Effector CD4-positive, alpha-beta T cell (primary cell): ENCODE data around the gene SUGCT.

Experiments
- DNase-seq: peaks from one replicate; pipeline ENCODE4 v3.0.0-alpha.2; 2020

Gene SUGCT

DNA sequence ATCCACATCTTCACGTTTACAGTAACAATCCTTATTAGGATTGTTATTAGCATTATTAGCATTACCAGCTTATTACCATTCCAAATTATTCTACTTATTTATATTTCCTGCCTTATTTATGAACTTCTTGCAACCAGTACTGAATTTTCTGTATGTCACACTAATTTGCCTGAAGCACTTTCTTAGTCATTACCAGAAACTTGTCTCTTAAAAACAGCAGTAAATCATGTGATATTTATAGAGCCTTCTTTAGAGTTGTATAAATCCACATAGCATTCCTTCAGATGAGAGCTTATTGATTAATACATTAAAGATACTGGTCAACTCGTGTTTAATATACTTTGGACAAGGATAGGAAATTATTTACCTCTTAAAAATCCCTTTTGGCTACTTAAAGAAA, 618.6 kb downstream of the SUGCT start:
- DNase-seq = no peak

DNA sequence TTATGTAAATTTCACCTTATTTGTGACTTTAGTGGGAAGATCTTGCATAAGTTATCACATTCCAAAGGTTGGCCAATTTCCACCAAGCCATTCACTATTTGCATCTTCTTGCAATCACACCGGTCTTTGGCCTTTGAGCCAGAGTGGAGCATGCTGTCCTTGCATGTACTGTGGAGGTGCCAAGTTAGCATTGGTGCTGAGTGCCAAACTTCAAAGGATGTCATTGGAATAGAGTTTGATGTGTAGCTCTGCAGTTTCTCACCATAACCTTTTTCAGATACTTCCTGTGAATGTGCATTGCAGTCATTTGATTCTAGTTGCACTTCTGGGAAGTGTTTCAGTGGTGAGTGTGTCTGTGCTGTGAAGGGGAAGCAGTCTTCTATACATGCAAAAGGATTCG, 620.6 kb downstream of the SUGCT start:
- DNase-seq = no peak

DNA sequence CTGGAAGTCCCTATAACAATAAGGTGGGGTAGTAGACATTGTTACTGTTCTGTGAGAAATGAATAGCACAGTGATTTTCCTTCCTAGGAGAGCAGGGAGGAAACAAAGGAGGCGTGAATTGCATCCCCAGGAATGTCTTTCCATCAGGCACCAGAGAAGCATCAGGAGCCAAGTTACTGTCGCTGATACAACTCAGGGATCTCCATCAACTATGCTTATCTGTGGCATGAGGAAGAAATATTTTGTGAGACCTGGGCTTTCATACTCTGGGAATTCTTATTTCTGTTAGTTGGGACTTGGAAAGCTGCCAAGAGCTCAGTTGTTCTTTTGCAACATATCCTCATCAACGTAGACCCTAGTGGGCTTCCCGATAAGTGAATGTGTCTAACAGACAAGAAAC, 622.3 kb downstream of the SUGCT start:
- no peak for DNase-seq

DNA sequence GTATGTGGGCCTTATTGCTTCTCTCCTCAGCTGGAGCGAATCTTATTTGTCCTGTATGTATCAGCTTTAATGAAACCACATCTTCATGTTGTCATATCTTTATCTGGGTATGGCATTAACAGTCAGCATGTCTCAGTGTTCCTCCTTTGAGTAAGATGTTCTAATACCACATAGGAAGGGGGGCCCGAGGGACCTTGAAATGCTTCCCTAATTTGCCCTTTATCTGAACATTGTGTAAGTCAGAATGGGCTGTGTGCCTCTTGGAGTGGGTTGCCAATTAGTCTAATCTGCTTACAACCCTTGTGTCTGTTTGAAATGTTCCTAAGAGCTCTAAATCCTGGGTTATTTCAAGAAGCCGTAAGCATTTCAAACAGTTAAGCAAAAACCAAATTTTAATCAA, 623.8 kb downstream of the SUGCT start:
- no peak for DNase-seq

DNA sequence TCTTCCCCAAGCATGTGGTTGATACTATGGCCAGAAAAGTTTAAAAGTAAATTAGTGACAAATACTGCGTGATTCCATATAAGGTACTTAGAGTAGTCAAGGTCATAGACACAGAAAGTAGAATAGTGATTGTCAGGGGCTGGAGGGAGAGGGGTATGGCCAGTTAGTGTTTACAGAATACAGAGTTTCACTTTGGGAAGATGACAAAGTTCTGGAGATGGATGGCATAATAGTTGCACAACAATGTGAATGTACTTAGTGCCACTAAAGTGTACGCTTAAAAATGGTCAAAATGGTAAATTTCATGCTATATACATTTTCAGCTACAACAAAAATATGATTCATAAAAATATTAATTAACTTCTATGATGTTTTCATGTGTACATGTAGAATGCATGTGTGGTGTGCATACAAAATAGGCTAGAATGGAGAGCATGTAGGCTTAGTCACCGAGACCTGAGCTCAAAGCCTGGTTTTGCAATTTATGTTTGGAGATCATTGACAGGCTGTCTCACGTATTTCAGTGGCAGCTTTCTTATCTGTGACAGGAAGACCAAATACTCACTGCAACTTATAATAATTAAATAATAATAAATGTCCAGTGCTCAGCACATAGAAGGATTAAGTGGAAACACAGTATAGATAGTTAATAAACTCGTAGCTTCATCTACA, 625.6 kb downstream of the SUGCT start:
- DNase-seq = no peak

DNA sequence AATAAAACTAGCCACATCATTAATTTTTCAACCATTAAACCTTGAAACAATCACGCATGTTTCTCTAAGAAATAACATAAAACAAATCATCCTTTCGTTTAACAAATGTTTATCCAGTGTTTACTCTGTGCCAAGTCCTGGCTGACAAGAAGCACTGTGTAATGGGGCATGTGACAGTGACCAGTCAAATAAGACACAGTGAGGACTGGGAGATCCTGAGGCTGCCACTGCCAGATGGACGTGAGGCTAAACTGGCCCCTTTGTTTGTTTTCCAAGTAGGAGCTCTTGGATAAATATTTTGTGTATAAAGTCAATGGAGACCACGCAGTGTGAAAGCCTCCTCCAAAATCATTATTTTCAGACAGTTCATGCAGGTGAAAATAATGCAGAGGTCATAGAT, 626.2 kb downstream of the SUGCT start:
- DNase-seq = no peak

DNA sequence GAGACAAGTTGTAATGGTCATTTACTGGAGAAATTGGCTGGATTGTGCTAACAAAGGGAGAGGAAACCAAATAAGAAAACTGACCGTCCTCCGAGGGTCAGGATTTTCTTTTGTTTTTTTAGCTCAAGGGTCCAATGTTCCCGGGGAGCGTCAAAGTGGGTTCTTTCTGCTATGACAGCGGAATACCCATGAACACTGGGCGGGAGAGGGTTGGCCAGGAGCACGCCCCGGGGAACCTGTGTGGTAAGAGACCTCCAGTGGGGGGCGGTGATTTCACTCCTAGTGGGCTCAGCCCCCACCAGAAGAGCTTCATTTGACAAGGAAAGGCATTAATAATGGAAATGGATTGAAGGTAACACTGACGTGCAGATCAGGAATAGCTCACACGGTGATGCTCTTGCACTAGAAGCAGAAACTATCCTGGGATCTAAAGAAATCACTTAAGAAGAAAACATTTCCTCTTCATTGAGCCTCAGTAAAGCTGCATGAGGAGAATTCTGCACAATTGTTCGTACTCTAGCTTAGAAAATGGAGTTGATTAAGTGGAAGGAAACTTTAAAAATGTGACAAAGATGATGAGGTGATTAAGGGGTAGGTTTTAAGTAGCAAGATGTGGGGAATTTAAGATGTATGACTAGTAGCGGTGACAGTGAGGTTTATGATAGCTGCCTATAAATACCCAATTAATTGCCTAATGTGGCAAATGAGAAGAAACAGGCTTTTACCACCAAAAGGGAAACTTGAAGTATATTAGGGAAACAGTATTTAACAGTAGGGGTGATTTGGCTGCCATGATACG, 627.2 kb downstream of the SUGCT start:
- no peak for DNase-seq

DNA sequence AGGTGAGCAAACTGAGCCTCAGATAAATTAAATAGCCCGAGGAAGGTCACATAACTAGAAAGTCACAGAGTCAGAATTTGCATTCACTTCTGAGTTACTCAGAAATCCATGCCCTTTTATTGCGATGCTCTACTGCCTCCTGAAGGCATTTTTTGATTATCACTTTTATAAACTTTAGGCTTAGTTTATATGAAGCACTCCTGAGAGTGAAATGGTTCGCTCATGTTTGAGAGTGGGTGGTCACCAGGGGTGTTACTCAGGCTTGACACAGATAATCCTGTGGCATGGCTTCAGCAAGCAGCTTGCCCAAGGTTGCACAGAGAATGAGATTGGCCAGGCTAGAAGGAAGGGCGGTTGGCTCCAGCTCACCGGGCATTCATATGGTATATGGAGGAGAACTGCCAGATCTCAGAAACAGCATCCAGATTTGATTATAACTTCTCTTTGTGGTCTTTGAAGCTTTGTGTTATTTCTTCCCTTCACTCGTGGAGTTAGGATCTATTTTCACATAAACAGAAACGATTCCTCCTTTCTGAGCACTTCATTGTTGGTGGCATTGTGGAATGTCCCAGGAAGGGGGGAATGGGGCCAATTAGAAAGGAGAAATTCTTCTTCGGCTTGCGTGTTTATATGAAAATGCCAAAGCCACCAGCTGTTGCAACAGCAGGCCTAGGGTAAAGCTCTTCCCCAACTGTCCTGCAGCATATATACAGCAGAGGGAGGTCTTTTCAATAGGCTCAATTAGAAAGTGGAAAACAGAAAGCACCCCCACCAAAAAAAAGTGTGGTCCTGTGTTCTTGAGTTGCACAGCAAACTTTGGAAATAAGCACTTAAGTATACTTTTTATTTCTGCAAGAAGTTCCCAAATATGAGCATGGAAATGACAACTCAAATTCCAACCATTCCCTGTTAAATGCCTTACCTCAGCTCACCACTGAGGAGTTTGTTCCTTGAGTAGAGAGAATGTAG, 628.8 kb downstream of the SUGCT start:
- DNase-seq = no peak

DNA sequence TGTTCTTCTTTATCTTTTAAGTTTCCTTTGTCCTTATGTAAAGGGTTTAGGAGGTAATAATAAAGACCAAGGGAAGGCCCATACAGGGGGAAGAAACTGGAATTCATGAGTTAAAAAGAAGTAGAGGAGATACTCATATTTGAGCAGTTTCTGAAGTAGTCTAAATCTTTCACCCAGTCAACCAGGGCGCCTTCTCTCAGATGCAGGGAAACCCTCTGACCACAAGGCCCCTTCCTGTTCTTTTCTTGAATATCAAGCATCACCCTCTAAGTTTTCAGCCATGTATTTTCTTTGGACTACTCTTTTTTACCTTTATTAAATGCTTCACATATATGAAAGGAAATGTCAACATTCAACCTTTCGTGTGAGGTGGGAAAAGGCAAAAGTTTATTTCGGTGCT, 630.8 kb downstream of the SUGCT start:
- DNase-seq = no peak

DNA sequence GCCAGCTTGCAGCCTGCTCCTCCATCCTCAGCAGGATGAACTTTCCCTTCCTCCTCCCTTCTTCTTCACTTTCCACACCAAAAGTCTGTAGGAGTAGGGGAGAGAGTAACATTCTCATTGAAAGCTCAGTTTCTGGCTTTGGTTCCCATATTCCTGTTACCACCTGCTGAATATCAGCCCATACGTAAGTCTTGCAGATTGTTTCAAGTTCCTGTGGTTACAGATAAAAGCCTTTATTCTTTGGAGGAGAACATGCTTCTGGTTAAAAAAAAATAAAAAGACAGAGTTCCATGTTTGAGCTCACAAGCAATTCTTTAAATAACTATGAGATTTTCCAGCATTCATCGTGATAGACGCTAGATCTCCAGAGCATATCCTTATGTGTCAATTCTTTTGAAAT, 637.3 kb downstream of the SUGCT start:
- no peak for DNase-seq

DNA sequence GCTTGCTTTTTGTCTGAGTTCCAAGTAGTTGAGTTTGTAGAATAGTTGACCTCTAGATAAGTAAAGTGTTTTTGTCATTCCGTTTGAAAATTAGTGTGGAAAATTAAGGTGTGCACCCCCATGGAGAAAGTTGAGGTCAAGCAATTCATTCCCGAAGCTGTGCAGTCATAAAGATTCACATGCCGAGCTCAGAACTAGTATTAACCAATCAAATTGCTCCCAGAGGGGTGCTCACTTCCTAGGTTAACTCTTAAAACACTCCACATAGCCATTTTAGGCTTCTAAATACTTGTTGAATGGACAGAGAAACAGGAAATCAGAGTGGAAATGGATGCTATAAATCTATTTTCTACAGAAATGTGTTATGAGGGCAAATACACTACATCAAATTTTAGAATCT, 638.9 kb downstream of the SUGCT start:
- no peak for DNase-seq

DNA sequence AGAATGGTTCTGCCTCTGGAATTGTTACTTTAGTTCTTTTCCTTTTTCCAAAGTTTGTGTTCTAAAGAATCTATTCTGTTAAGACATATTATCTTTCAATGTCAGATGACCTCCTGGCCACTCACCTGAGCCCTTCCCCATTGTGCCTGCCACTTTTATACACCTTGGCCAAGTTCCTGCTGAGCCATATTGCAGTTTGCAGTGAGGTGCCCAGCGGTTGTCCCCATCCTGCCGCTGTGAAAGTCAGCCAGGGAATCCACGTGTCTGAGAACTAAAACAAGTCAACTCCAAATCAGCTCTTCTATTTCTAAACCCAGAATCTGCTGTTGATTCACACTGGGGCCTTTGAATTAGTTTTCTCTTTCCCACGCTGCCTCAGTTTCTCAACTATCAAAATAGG, 641.1 kb downstream of the SUGCT start:
- no peak for DNase-seq

DNA sequence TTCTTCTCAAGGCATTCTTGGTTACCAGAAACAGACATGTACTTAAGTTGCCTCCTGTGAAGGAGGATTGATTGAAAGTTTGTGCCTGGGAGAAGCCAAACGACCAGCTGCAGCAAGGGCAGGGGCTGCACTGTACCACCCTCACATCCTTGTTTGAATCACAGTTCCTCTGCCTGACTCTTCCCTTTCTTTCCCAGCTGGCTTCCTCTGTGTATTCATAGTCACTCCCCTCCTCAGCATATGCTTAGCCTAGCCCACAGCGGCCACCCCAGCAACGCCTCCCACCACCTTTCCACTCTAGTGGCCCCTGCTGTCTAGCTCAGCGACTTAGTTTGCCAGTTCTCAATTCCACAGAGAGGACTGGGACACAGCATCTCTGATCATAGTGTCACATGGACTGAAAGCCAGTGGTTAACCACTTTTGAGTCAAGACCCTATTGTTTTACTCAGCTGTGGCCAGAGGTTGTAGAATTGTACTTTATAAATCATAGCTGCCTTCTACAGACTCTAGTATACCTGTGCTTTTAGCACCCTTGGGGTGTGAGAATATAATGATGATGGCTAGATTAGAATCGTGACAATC, 643.0 kb downstream of the SUGCT start:
- DNase-seq = no peak

DNA sequence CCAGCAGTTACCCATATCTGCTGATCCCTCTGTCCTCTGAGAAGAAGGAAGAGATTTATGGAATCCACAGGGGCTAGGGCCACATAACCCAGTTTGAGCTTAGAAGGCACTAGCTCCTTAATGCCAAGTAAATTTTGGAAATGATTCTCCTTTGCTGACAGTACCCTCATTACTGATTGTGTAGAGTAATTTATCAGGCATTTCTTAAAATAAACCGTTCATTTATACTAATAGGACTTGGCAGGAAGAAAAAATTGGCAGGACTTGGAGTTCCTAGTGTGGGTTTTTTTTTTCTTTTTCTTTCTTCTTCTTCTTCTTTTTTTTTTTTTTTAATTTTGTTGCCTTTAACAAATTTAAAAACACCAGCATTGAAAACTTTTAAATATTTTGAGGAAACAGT, 645.7 kb downstream of the SUGCT start:
- no peak for DNase-seq

DNA sequence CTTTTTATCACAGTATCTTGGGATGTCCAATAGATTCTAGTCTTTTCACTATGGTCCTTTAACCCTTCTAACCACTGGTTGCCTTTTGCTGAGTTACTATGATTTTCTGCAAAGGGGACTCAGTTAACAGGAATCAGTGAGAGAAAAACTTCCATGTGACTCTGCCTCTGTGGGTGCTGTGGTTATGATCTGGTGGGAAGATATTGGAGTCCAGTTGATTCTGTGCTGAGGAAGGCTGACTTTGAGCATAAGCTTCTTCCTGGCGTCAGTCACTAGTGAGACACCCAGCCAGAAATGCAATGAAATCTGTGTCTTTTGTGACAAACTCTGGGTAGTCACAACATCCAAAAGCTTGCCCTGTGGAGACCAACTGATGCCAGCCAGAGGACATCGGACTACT, 648.0 kb downstream of the SUGCT start:
- DNase-seq = no peak

DNA sequence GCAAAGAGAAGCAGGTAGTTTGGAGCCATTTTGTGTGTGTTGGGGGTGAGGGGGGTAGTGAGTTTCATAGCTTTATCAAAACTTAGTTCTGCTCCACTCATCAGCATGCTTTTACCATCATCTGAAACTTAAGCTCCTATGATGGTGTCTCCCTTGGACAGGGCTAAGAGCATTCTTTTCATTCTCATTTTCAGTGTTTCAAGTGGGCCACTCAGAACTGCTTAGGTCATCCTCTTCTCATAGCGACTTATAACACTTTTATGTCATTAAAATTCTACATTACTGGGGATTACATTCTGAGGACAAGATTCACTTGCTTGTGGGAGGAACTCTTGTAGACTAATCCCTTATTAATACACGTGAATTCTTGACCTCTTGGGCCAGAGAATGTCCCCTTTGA, 649.4 kb downstream of the SUGCT start:
- no peak for DNase-seq

DNA sequence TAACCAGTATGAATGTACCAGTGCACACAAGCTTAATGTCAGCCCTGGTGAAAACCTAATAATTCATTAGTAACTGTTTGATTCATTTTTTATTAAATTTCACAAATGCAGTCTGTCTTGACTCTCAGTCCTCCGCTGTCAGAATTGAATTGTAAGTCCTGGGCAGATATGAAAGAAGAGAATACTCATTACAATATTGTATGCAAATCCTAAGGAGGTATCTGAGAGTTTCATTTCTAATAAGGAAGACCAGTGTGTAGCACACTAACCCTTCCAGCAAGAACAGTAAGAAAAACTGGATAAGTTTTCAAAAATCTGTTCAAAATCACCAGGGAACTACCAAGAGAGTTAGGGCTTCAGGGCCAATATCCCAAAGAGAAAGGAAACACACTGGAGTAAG, 652.1 kb downstream of the SUGCT start:
- DNase-seq = no peak

DNA sequence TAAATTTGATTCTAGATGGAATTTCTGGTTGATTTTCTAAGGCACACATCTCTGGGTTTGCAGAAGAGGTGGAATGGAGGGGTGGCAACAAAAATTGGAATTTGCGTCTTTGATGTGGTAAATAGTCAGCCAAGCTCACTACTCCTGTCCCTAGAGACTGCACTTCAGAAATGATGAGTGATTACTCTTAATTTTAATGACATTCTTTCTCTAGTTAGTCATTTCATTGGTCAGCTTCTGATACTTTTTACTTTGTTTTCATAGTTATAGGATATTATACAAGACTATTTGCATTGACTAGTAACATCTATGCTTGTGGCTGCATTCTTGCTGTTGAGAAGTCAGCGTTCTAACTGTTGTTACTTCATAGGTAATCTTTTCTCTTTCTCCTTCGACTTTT, 658.3 kb downstream of the SUGCT start:
- no peak for DNase-seq

DNA sequence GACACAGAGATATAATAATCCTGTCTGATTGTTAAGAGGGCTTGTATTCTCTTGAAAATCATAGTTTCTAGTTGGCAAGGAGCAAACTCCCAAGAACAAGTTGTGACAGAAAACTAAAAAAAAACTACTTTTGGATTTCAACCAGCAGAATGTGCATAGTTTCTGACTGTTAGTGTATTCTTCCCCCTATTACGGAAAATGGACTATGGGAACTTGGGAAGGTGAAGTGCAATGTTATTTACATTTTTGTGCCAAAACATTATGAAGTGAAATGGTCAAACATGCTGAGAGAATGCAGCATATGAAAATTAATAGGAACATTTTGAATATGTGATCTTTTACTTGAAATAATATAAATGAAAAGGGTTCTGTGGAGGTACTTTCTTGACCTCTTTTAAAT, 660.8 kb downstream of the SUGCT start:
- DNase-seq = no peak

DNA sequence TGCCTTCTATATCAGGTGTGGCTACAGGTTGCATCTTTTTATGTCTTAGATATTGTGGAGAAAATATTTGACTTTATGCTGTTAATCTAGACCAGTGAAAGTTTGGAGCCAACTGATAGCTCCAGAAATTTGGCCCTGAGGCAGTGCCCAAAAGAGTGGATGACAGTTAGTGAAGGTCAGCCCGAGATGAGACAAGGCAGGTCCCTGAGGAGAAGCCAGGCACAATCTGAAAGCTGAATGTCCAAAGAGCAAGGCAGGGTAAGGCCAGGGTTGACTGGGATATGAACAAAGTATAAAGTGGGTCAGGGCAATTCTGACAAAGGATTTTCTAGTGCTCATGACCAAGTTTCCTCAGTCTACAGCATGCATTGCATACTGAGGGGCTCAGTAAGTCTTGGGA, 661.9 kb downstream of the SUGCT start:
- no peak for DNase-seq

DNA sequence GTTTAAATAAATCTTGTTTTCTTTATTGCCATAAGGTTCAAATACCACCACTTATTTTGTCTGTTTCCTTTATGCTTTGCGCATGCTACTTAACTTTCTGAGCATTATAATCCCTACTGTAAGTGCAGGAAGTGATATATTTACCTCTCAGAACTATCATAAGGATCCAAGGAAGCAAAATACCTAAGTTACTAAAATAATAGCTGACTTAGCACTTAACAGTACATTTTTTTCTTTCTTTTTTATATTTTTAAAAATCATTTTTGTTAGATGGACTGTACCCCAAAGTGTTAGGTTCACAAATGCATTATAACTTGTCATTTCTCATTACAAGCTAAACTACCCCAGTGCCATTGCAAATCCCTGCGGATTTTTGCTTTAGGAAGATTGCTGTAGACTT, 663.8 kb downstream of the SUGCT start:
- no peak for DNase-seq

DNA sequence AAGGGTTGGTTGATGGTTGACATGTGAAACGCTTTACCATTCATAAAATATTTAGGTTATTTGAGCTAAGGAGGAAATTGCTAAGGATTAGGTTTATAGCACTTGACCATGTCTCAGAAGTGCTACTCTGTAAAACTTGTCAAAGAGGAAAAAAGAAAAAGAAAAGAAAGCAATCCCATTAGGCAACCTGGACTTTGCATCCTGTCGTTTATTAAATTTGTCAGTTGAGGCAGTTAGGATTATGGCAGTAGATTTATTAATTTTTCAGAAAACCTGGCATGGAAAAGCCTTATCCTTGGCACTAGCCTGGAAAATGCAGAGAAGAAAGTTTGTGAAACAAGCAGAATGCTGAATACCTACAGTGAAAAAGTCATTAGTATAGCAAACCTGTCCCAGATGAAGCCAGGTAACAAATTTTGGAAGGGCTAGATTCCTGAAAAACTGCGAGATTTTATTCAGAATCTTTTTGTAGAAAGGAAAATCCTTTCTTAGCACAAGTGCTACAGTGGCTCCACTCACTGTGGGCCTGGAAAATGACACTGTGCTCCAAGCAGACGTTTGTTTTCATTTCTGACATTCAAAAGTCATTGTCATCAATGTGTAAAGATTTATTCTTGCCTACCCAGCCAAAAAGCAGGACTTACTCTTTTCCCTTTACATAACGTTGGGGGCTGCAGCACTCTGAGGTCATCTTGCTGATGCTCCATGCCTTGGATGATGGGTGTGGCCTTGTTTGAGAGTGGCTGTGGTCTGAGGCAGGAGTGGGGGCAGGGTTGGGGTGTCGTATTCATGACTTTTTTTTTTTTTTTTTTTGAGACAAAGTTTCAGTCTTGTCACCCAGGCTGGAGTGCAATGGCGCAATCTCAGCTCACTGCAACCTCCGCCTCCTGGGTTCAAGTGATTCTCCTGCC, 664.9 kb downstream of the SUGCT start:
- no peak for DNase-seq
